NCI-H1694 (cell line): ENCODE data around the gene MCOLN2.
A peak's percentile ranks its signal among the peaks of the same experiment; 100 is the strongest.
"Not testable (repeated sequence)": the region's sequence is repeated elsewhere in the genome, so short reads cannot be mapped to it uniquely, and the experiment has no call there.

ENCODE experiments used
- DNase-seq: peaks from one replicate; lab custom pipeline; 2025; lab: John Stamatoyannopoulos, UW

The MCOLN2 gene

GRCh38 chr1:84996846-84997666 is at the start of gene MCOLN2:
Gene MCOLN2, minus strand, starts transcription at chr1:84997113. Its CDS starts 241 bp downstream, at chr1:84996872.
- peak; percentile 2 for DNase-seq

- DNase-seq: no peak
Measured at GRCh38 chr1:85042413-85042812, 45.5 kb upstream of the MCOLN2 start.

- no peak for DNase-seq
Measured at GRCh38 chr1:85041793-85042192, 44.9 kb upstream of the MCOLN2 start.

- no peak for DNase-seq
Measured at GRCh38 chr1:85033221-85033620, 36.3 kb upstream of the MCOLN2 start.

GRCh38 chr1:85030536-85030935 is 33.6 kb upstream of the MCOLN2 start:
- DNase-seq: no peak

GRCh38 chr1:85028151-85028550 is 31.2 kb upstream of the MCOLN2 start:
- no peak for DNase-seq

GRCh38 chr1:85027242-85027983 is 30.5 kb upstream of the MCOLN2 start:
- DNase-seq: no peak

- DNase-seq: no peak
Measured at GRCh38 chr1:85025940-85026339, 29.0 kb upstream of the MCOLN2 start.

GRCh38 chr1:85024736-85025135 is 27.8 kb upstream of the MCOLN2 start:
- DNase-seq: no peak

- DNase-seq: no peak
Measured at GRCh38 chr1:85022700-85023099, 25.8 kb upstream of the MCOLN2 start.

- DNase-seq: no peak
Measured at GRCh38 chr1:85019994-85020393, 23.1 kb upstream of the MCOLN2 start.

- DNase-seq: no peak
Measured at GRCh38 chr1:85015826-85016225, 18.9 kb upstream of the MCOLN2 start.

GRCh38 chr1:85005641-85006040 is 8.7 kb upstream of the MCOLN2 start:
- DNase-seq: not testable (repeated sequence)

GRCh38 chr1:85001742-85002141 is 4.8 kb upstream of the MCOLN2 start:
- no peak for DNase-seq

GRCh38 chr1:84998642-84999280 is 1.8 kb upstream of the MCOLN2 start:
- DNase-seq: no peak

- DNase-seq: no peak
Measured at GRCh38 chr1:84997667-84998600, 1.0 kb upstream of the MCOLN2 start.

GRCh38 chr1:84995484-84996334 is 1.2 kb downstream of the MCOLN2 start:
- no peak for DNase-seq

GRCh38 chr1:84991097-84991920 is 5.6 kb downstream of the MCOLN2 start:
- DNase-seq: no peak

- DNase-seq: no peak
Measured at GRCh38 chr1:84988588-84988987, 8.3 kb downstream of the MCOLN2 start.

GRCh38 chr1:84986561-84986960 is 10.4 kb downstream of the MCOLN2 start:
- not testable (repeated sequence) for DNase-seq
